ENCODE measurements around the gene MEX3D. TPM values are rescaled to one million over a fixed set of nuclear protein-coding genes. Genes with fewer than 3 reads are reported as not detected.

The MEX3D gene
- total and polyA plus RNA-seq, 2 donors (not counting 1 experiment from before 2014, with no cell fraction given) = 5.3 to 33.0 TPM

- H3K4me3 ChIP-seq (replicated peaks in 1 of 4; ENCODE audit: control extremely low read depth in 1 of 4, insufficient read depth in 1 of 4, low read depth in 3 of 4, low read length in 4 of 4) = peak overlapping the region in 2 of 4 experiments; percentile 74 to 84
- H3K9me3 ChIP-seq (ENCODE audit: control insufficient read depth, insufficient read depth, low read depth, low read length) = no peaks in the 10 kb centered on the region
- H3K9ac ChIP-seq (ENCODE audit: insufficient read depth, low read length) = no peak overlapping the region
- peak overlapping the region; percentile 87 for H3K4me2 ChIP-seq (ENCODE audit: extremely low read depth, insufficient read depth, low read length)
- peaks cover 34% of the 10 kb centered on the region for H3K79me2 ChIP-seq (ENCODE audit: control insufficient read depth, insufficient read depth, low read length)
- TF ChIP-seq, protein P1, sequence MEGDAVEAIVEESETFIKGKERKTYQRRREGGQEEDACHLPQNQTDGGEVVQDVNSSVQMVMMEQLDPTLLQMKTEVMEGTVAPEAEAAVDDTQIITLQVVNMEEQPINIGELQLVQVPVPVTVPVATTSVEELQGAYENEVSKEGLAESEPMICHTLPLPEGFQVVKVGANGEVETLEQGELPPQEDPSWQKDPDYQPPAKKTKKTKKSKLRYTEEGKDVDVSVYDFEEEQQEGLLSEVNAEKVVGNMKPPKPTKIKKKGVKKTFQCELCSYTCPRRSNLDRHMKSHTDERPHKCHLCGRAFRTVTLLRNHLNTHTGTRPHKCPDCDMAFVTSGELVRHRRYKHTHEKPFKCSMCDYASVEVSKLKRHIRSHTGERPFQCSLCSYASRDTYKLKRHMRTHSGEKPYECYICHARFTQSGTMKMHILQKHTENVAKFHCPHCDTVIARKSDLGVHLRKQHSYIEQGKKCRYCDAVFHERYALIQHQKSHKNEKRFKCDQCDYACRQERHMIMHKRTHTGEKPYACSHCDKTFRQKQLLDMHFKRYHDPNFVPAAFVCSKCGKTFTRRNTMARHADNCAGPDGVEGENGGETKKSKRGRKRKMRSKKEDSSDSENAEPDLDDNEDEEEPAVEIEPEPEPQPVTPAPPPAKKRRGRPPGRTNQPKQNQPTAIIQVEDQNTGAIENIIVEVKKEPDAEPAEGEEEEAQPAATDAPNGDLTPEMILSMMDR (conservative IDR thresholded peaks at IDR 0.05 in 1 of 2, IDR thresholded peaks at IDR 0.05 in 1 of 2; ENCODE audit: low read depth in 1 of 2, low read length in 2 of 2) = no peak
- TF ChIP-seq EZH2 (IDR thresholded peaks at IDR 0.05; ENCODE audit: low read length, missing control alignments) = no peak
- no peak overlapping the region for H2AFZ ChIP-seq (ENCODE audit: low read length)
- peaks cover 9% of the 10 kb centered on the region for H3K4me1 ChIP-seq (ENCODE audit: control insufficient read depth, extremely low read depth, insufficient read depth, low read length)
- peaks cover 10% of the 10 kb centered on the region for H3K36me3 ChIP-seq (ENCODE audit: control insufficient read depth, insufficient read depth, low read length)
- no peak overlapping the region for H3K27ac ChIP-seq (ENCODE audit: insufficient read depth, low read length)
- no peaks in the 10 kb centered on the region for H4K20me1 ChIP-seq (ENCODE audit: control insufficient read depth, extremely low read depth, insufficient read depth, low read length)
- no peak for DNase-seq (ENCODE audit: low read depth in 2 of 2)
- no peaks in the 10 kb centered on the region for H3K27me3 ChIP-seq (ENCODE audit: control insufficient read depth, insufficient read depth, low read length)
Measured at GRCh38 chr19:1593501-1593772, 25.3 kb upstream of the MEX3D start.

DNA sequence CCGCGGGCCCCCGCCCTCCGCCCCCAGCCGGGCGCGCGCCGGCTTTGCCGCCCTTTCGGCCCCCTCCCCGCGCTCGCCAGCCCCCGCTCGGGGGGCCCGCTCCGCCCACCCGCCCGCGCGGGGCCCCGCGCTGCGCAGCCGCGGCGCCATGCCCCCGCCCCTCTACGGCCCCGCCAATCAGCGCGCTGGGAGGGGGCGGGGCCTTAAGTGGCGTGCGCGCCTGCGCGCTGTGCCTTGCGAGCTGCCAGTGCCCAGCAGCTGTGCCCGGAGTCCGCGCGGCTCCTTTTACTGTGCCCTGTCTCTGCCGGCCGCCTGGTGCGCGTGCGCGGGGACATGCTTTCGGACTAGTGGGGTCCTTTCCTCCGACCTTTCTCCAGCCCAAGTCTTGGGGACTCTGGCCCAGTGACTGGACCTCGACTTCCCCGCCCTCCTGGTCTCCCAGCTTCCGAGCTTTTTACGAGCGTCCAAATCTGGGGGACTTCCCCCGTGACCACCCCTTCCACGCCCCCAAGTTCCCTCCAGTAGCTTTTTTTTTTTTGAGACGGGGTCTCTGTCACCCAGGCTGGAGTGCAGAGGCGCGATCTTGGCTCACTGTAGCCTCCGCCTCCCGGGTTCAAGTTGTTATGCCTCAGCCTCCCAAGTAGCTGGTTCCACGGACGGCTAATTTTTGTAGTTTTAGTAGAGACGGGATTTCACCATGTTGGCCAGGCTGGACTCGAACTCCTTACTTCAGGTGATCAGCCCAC lies 24.8 kb upstream of the MEX3D start, which contains the start of gene MBD3:
MBD3 (minus strand) TSS at position 111 of the 746 bp plus-strand sequence. CDS start 234 bp downstream, outside the sequence.
- H3K79me2 ChIP-seq (ENCODE audit: control insufficient read depth, insufficient read depth, low read length) = peaks cover 38% of the 10 kb centered on the region
- H3K27ac ChIP-seq (ENCODE audit: insufficient read depth, low read length) = peak within 1 kb of the TSS; percentile 84
- H2AFZ ChIP-seq (ENCODE audit: low read length) = peak within 1 kb of the TSS; percentile 0
- DNase-seq (ENCODE audit: low read depth in 2 of 2) = peak; percentile 85 to 95
- H3K36me3 ChIP-seq (ENCODE audit: control insufficient read depth, insufficient read depth, low read length) = peaks cover 9% of the 10 kb centered on the region
- no peaks in the 10 kb centered on the region for H3K9me3 ChIP-seq (ENCODE audit: control insufficient read depth, insufficient read depth, low read depth, low read length)
- H3K4me1 ChIP-seq (ENCODE audit: control insufficient read depth, extremely low read depth, insufficient read depth, low read length) = peaks cover 9% of the 10 kb centered on the region
- H3K9ac ChIP-seq (ENCODE audit: insufficient read depth, low read length) = peak within 1 kb of the TSS; percentile 92
- peak within 1 kb of the TSS; percentile 96 for H3K4me2 ChIP-seq (ENCODE audit: extremely low read depth, insufficient read depth, low read length)
- no peaks in the 10 kb centered on the region for H3K27me3 ChIP-seq (ENCODE audit: control insufficient read depth, insufficient read depth, low read length)
- H4K20me1 ChIP-seq (ENCODE audit: control insufficient read depth, extremely low read depth, insufficient read depth, low read length) = no peaks in the 10 kb centered on the region
- TF ChIP-seq EZH2 (IDR thresholded peaks at IDR 0.05; ENCODE audit: low read length, missing control alignments) = no peak
- TF ChIP-seq, protein P1 (conservative IDR thresholded peaks at IDR 0.05 in 1 of 2, IDR thresholded peaks at IDR 0.05 in 1 of 2; ENCODE audit: low read depth in 1 of 2, low read length in 2 of 2) = no peak
- H3K4me3 ChIP-seq (replicated peaks in 1 of 4; ENCODE audit: control extremely low read depth in 1 of 4, insufficient read depth in 1 of 4, low read depth in 3 of 4, low read length in 4 of 4) = peak within 1 kb of the TSS; percentile 81 to 92 (median 83)

DNA sequence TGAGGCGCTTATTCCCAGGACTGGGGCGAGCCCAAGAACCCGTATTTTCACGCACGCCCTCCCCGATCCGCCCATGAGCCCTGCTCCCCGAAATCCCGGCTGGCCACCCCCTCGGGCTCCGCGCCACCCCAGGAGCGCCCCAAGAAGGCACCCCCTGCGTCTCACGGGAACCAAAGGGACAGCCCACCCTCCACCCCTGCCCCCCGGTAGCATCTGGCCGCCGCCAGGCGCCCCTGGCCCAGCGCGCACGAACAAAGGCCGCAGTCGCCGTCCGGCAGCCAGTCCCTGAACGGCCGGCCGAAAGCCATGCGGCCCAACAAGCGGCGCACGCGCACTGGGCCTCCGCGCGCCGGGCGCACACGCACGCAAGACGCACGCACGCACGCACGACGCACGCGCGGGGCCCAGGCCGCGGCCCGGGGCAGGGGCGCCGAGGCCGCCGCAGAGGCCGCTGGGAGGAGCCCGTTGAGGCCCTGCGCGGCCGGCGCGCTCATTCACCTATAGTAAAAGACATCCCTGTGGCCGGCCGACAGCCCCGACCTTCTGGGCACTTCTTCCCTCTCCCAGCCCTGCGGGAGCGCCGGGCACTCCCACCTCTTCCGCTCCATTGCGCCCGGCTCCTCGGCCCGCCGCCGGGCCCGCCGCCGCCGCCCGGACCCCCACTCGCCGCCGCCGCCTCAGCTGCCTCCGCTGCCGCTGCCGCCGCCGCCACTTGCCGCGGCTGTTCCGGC lies 24.1 kb upstream of the MEX3D start:
- no peak for TF ChIP-seq EZH2 (IDR thresholded peaks at IDR 0.05; ENCODE audit: low read length, missing control alignments)
- TF ChIP-seq, protein P1 (conservative IDR thresholded peaks at IDR 0.05 in 1 of 2, IDR thresholded peaks at IDR 0.05 in 1 of 2; ENCODE audit: low read depth in 1 of 2, low read length in 2 of 2) = no peak
- Histone ChIP-seq H3K4me2 (ENCODE audit: extremely low read depth, insufficient read depth, low read length) (peak overlapping the region; percentile 96), H2AFZ (ENCODE audit: low read length) (no peak overlapping the region)

More for the DNA sequence above, 24.1 kb upstream of the MEX3D start:
- Histone ChIP-seq H3K4me1 (ENCODE audit: control insufficient read depth, extremely low read depth, insufficient read depth, low read length) (peaks cover 9% of the 10 kb centered on the region), H3K9ac (ENCODE audit: insufficient read depth, low read length) (peak overlapping the region; percentile 92), H3K36me3 (ENCODE audit: control insufficient read depth, insufficient read depth, low read length) (peaks cover 2% of the 10 kb centered on the region), H3K9me3 (ENCODE audit: control insufficient read depth, insufficient read depth, low read depth, low read length) (no peaks in the 10 kb centered on the region), H3K79me2 (ENCODE audit: control insufficient read depth, insufficient read depth, low read length) (peaks cover 45% of the 10 kb centered on the region), H4K20me1 (ENCODE audit: control insufficient read depth, extremely low read depth, insufficient read depth, low read length) (no peaks in the 10 kb centered on the region), H3K27me3 (ENCODE audit: control insufficient read depth, insufficient read depth, low read length) (no peaks in the 10 kb centered on the region), H3K27ac (ENCODE audit: insufficient read depth, low read length) (peak overlapping the region; percentile 84), H3K4me3 (replicated peaks in 1 of 4; ENCODE audit: control extremely low read depth in 1 of 4, insufficient read depth in 1 of 4, low read depth in 3 of 4, low read length in 4 of 4) (peak overlapping the region; percentile 81 to 92 (median 83))
- peak; percentile 84 to 90 for DNase-seq (ENCODE audit: low read depth in 2 of 2)

Data from fibroblast of lung (primary cell).